GF-D8 (cell line): ENCODE data around the gene NR0B1.

Source experiments
- DNase-seq: peaks from one replicate; lab custom pipeline; 2025; lab: John Stamatoyannopoulos, UW

Gene NR0B1

DNA sequence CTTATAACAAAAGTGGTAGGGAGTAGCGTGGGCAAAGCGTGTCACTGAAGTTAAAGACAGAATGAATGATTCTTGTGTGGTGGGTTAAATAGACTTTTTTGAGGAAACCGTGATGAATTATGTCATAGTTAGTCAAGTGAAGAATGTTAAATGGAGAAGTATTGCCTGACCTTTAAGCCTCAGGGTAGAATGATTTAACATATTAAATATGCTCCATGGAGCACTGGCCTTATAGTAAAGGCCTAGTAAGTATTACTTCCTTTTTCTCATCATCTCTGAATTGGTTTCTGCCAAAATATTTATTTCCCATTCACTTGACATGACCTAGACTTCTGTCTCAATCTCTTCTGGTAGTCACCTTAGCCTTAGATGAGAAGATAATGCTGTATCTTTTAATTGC lies 38.6 kb downstream of the NR0B1 start:
- DNase-seq = no peak

DNA sequence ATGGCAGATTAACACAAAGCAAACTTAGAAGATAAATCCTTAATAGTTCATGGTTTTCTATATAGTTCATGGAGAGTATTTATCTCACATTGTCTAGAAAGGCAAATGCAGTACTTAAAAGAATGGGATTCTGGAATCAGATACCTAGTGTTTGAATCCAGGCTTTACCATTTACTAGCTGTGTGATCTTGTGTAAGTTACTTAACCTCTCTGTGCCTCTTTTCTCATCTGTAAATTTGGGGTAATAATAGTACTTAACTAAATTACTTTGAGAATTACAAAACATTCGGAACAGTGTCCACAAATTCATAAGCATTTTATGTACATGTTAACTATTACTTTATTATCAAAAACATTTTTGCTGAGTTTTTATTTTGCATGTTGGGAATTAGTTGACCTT lies 46.4 kb downstream of the NR0B1 start:
- DNase-seq = no peak

DNA sequence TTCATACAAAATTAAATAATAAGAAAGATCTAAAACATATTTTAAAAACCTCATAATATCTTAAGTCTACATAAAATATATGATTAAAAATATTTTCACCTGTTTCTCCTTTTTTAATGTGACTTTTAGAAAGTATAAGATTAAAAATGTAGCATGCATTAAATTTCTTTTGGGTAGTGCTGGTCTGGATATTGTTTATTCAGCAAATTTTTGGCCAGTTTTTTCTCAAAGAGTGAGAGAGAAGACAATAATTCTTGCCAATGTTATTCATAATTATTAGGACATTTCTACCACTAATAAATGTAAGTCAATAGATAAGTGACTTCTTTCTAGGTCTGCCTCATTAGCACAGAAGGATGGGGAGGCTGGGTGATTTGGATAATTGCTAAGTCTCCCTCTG lies 48.2 kb downstream of the NR0B1 start:
- no peak for DNase-seq

DNA sequence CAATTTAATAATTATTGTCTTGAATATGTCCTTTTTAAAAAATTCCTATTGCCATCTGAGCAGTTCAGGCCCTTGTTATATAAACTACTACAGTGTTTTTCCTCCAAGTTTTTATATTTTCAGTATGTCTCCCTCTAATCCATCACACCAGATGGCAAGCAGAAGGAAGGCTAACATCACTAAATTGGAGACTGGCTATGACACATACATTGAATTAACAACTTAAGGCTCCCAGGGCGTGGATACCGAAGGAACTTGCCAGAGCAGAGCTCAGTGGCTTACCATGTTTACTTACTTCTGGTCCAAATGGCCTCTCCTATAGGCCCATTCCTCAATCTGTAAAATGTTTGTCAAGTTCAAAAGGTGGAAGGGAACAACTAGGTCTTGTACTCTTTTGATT lies 49.3 kb downstream of the NR0B1 start:
- DNase-seq = no peak
